HepG2 (cell line): Measurements from ENCODE around the gene FIBCD1. TPM values are rescaled to one million over a fixed set of nuclear protein-coding genes. Genes with fewer than 3 reads are reported as not detected.

Experiments used
- ATAC-seq: fragments of 200-7000 bp; cut with Tn5 transposase; 3 replicates; pipeline ENCODE4 v1.9.1; 2020; ENCODE audit warnings: mild to moderate bottlenecking, moderate library complexity
- BruUV-seq: library from RNA; stranded (reverse); fragments of 400-500 nt; replicated peaks from 2 replicates; lab custom pipeline; 2021; lab: Mats Ljungman, UMichigan
- CTCF ChIA-PET: fragments of 300-600 bp; formaldehyde crosslinking; extraction: SDS; loops from one replicate; lab custom pipeline; 2021; ENCODE audit warnings: low total read pairs, inconsistent platforms, low intra/inter-chr PET ratio; lab: Yijun Ruan, JAX
- POLR2A ChIA-PET: fragments of 350-600 bp; sonication (Branson Sonifier 250); formaldehyde crosslinking; loops from one replicate; lab custom pipeline; 2020; ENCODE audit warnings: antibody characterized with exemption, inconsistent platforms; lab: Yijun Ruan, JAX
- DNase-seq: peaks from one replicate; pipeline ENCODE4 v3.0.0-alpha.2; 2015; ENCODE audit warnings: low spot score
- FAIRE-seq: peaks from 3 replicates; lab custom pipeline; 2011; peaks lifted over from hg19 to GRCh38; lab: Jason Lieb, UNC
- H2AFZ ChIP-seq: one replicate; pipeline ENCODE4 v1.6.1; 2011; ENCODE audit warnings: low read length, inconsistent platforms
- H3K27ac ChIP-seq: fragments of 300-600 bp; 3 replicates; pipeline ENCODE4 v1.8.0; 2011; ENCODE audit warnings: mixed run types, mild to moderate bottlenecking, mixed read lengths, low read length, inconsistent platforms; ENCODE audit not compliant: insufficient read depth; ENCODE audit errors: extremely low read length
- H3K27me3 ChIP-seq, 2 experiments: fragments of 200-600 bp in 1 of 2; 2 replicates in 1 of 2; 3 replicates in 1 of 2; pipeline versions ENCODE4 v1.6.0 to v1.8.0; 2011; ENCODE audit warnings: low read length in 2 of 2, mild to moderate bottlenecking in 2 of 2, moderate library complexity in 2 of 2, inconsistent platforms in 1 of 2; ENCODE audit not compliant: insufficient read depth in 2 of 2, control insufficient read depth in 1 of 2
- H3K36me3 ChIP-seq, 2 experiments: fragments of 200-600 bp in 1 of 2; replicated peaks in 1 of 2; 2 replicates in 1 of 2; 3 replicates in 1 of 2; pipeline versions ENCODE4 v1.5.1 to v1.8.0; 2011; ENCODE audit warnings: low read length in 2 of 2, inconsistent platforms in 1 of 2; ENCODE audit not compliant: insufficient read depth in 2 of 2, control insufficient read depth in 1 of 2
- H3K4me1 ChIP-seq: 2 replicates; pipeline ENCODE4 v1.5.1; 2012; ENCODE audit warnings: low read length, inconsistent platforms; ENCODE audit not compliant: insufficient read depth
- H3K4me2 ChIP-seq: 2 replicates; pipeline ENCODE4 v1.6.0; 2011; ENCODE audit warnings: low read depth, low read length, inconsistent platforms
- H3K4me3 ChIP-seq, 3 experiments: fragments of 200-600 bp in 1 of 3; sonication (generic), shearing (Covaris generic) in 1 of 3; replicated peaks in 1 of 3; 2 replicates each; pipeline ENCODE4 v1.5.1; 2011 to 2016; ENCODE audit warnings: low read length in 3 of 3, inconsistent platforms in 2 of 3, low read depth in 2 of 3, mild to moderate bottlenecking in 2 of 3, control low read depth in 1 of 3, mixed read lengths in 1 of 3; ENCODE audit not compliant: insufficient read depth in 1 of 3
- H3K79me2 ChIP-seq: one replicate; pipeline ENCODE4 v1.6.1; 2011; ENCODE audit warnings: low read length, inconsistent platforms; ENCODE audit not compliant: insufficient read depth
- H3K9ac ChIP-seq: 2 replicates; pipeline ENCODE4 v1.6.0; 2011; ENCODE audit warnings: mild to moderate bottlenecking, low read depth, low read length, inconsistent platforms; ENCODE audit not compliant: insufficient read depth
- H3K9me3 ChIP-seq: 2 replicates; pipeline ENCODE4 v1.5.1; 2012; ENCODE audit warnings: mild to moderate bottlenecking, low read length
- H4K20me1 ChIP-seq: 2 replicates; pipeline ENCODE4 v1.6.0; 2011; ENCODE audit warnings: inconsistent platforms, mild to moderate bottlenecking, low read length, moderate library complexity; ENCODE audit not compliant: insufficient read depth
- JUN ChIP-seq: sonication (generic); formaldehyde crosslinking; IDR thresholded peaks from 2 replicates; pipeline ENCODE4 v1.4.0; 2020; ENCODE audit warnings: mild to moderate bottlenecking, missing genetic modification reagents
- SETDB1 ChIP-seq: sonication (generic); formaldehyde crosslinking; IDR thresholded peaks from 2 replicates; pipeline ENCODE4 v1.5.1; 2020; ENCODE audit warnings: missing genetic modification reagents, mild to moderate bottlenecking, borderline replicate concordance
- SOX13 ChIP-seq, 3 experiments: fragments of 450-650 bp in 1 of 3; sonication (generic) in 1 of 3; formaldehyde crosslinking in 1 of 3; IDR thresholded peaks in 2 of 3; conservative IDR thresholded peaks in 1 of 3; 2 replicates each; pipeline versions ENCODE4 v1.5.0 to v1.6.1; 2016 to 2020; ENCODE audit warnings: antibody characterized with exemption in 1 of 3, mild to moderate bottlenecking in 1 of 3, missing compliant biosample characterization in 1 of 3, missing genetic modification reagents in 1 of 3, moderate library complexity in 1 of 3
- ZBTB3 ChIP-seq: sonication (generic); formaldehyde crosslinking; IDR thresholded peaks from 2 replicates; pipeline ENCODE4 v1.4.0; 2020; ENCODE audit warnings: low read depth, mild to moderate bottlenecking, moderate library complexity, missing genetic modification reagents, borderline replicate concordance
- ZNF878 ChIP-seq: sonication (generic); formaldehyde crosslinking; IDR thresholded peaks from 2 replicates; pipeline ENCODE4 v1.8.1; 2023; ENCODE audit warnings: mild to moderate bottlenecking, missing genetic modification reagents, moderate library complexity
- WGBS: methylation state at CpG from one replicate; pipeline ENCODE4 v1.1.6; 2017; ENCODE audit warnings: low lambda C conversion rate; 5-methylcytosine and 5-hydroxymethylcytosine counted together
- in situ Hi-C: cut with HindIII; loops from 2 replicates; pipeline ENCODE4 v1.10.0; 2017; ENCODE audit warnings: low pct_unique_long_range_greater_than_20kb; ENCODE audit not compliant: extremely low pct_ligation_motif_present
- intact Hi-C: fragments of 100-400 bp; cut with micrococcal nuclease; formaldehyde crosslinking; loops from one replicate; pipeline ENCODE4 v1.10.0; 2022; ENCODE audit not compliant: unreplicated experiment
- polyA plus RNA-seq, 8 experiments: library from polyadenylated mRNA; depleted of rRNA in 3 of 8; stranded (reverse) in 7 of 8; unstranded in 1 of 8; fragments of >200 nt; fragmentation: Illumina TruSeq in 4 of 8; extraction: Trizol in 4 of 8; gene quantifications; 2 replicates each; pipeline versions ENCODE4 v1.2.1 to v1.2.3, GENCODE V29; 2011 to 2016; ENCODE audit warnings: low read depth in 4 of 8, missing spikeins in 1 of 8, mixed read lengths in 1 of 8; ENCODE audit not compliant: insufficient read depth in 1 of 8
- total RNA-seq, 5 experiments: library from RNA; depleted of rRNA; stranded (reverse); fragments of >200 nt; fragmentation: Illumina TruSeq; extraction: Trizol; gene quantifications; 2 replicates each; pipeline ENCODE4 v1.2.3, GENCODE V29; 2016; ENCODE audit warnings: low read depth in 1 of 5

The FIBCD1 gene
- total and polyA plus RNA-seq, 2 of the 13 experiments (the other 11 are each of a cell fraction or from before 2014, with no cell fraction given) = 0.55 to 0.89 TPM

GRCh38 chr9:130897105-130897751 lies 41.8 kb downstream of the FIBCD1 start:
- POLR2A ChIA-PET = no interaction called here
- no peaks in the 10 kb centered on the region for H3K9me3 ChIP-seq
- no peak overlapping the region for H3K9ac ChIP-seq
- H3K79me2 ChIP-seq = no peaks in the 10 kb centered on the region
- H3K36me3 ChIP-seq = no peaks in the 10 kb centered on the region; a peak in 1 of 5 replicates
- DNase-seq (no peak), FAIRE-seq (no peak), ATAC-seq (no peak)
- H2AFZ ChIP-seq = no peak overlapping the region
- no peaks in the 10 kb centered on the region for H3K4me1 ChIP-seq
- no peak overlapping the region for H3K27ac ChIP-seq
- intact Hi-C loops (no loop called here), in situ Hi-C loops (loop anchor here (5.0 to 10.0 kb wide), 2 partner anchors 45 to 98 kb away; no protein-coding TSS in a partner anchor)
- no peaks in the 10 kb centered on the region for H4K20me1 ChIP-seq
- TF ChIP-seq JUN (CRISPR knock-in tag) (no peak), SETDB1 (CRISPR knock-in tag) (no peak), ZBTB3 (CRISPR knock-in tag) (no peak), SOX13 (IDR thresholded peaks at IDR 0.05) (no peak), SOX13 (CRISPR knock-in tag; conservative IDR thresholded peaks at IDR 0.05 in 1 of 2, IDR thresholded peaks at IDR 0.05 in 1 of 2) (no peak), ZNF878 (CRISPR knock-in tag) (no peak)
- H3K4me3 ChIP-seq = no peak overlapping the region
- CTCF ChIA-PET = interaction anchor here (1.8 kb wide), 1 partner anchor 44 kb away, joined by 13 read pairs; no protein-coding TSS in a partner anchor
- BruUV-seq = no TSS peak
- WGBS = 30% methylated on average over 13 of the region's 16 CpGs
- no peak overlapping the region for H3K4me2 ChIP-seq
- peaks cover 20 to 56% of the 10 kb centered on the region in 2 experiments; a peak in 4 of 5 replicates for H3K27me3 ChIP-seq
